Adrenal gland (tissue), 12 donors: Measurements from ENCODE around the gene LRPAP1. TPM values are rescaled to one million over a fixed set of nuclear protein-coding genes. Genes with fewer than 3 reads are reported as not detected.

Source experiments
- DNase-seq, 7 donors: peaks; one replicate each; pipeline ENCODE4 v3.0.0-alpha.2; 2019 to 2020
- H3K27ac ChIP-seq, 5 donors: fragments of 200-600 bp; sonication (generic) in 4 of 5; 1 replicate in 3 of 5; 2 replicates in 2 of 5; pipeline versions ENCODE4 v1.5.1 to v1.8.0; 2016 to 2020; ENCODE audit warnings: mild to moderate bottlenecking in 1 of 5
- H3K27me3 ChIP-seq: fragments of 200-600 bp; 2 replicates; pipeline ENCODE4 v1.8.0; 2021
- H3K36me3 ChIP-seq, 2 donors: fragments of 200-600 bp; replicated peaks in 1 of 2; 1 replicate in 1 of 2; 2 replicates in 1 of 2; pipeline versions ENCODE4 v1.5.1 to v1.8.0; 2018 to 2022
- H3K4me1 ChIP-seq, 2 donors: fragments of 200-600 bp; replicated peaks in 1 of 2; 1 replicate in 1 of 2; 2 replicates in 1 of 2; pipeline versions ENCODE4 v1.5.1 to v1.8.0; 2018 to 2021
- H3K4me3 ChIP-seq, 4 donors: fragments of 200-600 bp; sonication (generic) in 3 of 4; one replicate each; pipeline ENCODE4 v1.5.1; 2016 to 2018
- H3K9me3 ChIP-seq, 3 donors: fragments of 200-600 bp; sonication (generic) in 1 of 3; replicated peaks in 1 of 3; 1 replicate in 2 of 3; 2 replicates in 1 of 3; pipeline versions ENCODE4 v1.5.1 to v1.8.0; 2016 to 2021
- POLR2A ChIP-seq, 2 donors: fragments of 450-650 bp; IDR thresholded peaks; one replicate each; pipeline ENCODE4 v1.6.1; 2017; ENCODE audit warnings: antibody characterized with exemption in 2 of 2, mild to moderate bottlenecking in 2 of 2, moderate library complexity in 1 of 2
- WGBS, 4 donors: extraction: QIAGEN DNeasy Blood & Tissue Kit in 2 of 4; methylation state at CpG; one replicate each; pipeline versions ENCODE4 v1.1.5 to v1.1.7; 2013 to 2017; 5-methylcytosine and 5-hydroxymethylcytosine counted together
- intact Hi-C, 2 donors: fragments of 100-400 bp; cut with DNase I; formaldehyde crosslinking; loops; one replicate each; pipeline versions ENCODE4 v1.14.1 to v1.15.0; 2022 to 2023
- polyA plus RNA-seq, 3 donors: library from polyadenylated mRNA; stranded (reverse); fragments of 200-250 nt in 2 of 3; fragments of 350-450 nt in 1 of 3; fragmentation: Illumina TruSeq in 1 of 3; extraction: RNeasy Lipid Tissue Mini Kit (QIAGEN cat#74804) in 1 of 3; gene quantifications; one replicate each; pipeline ENCODE4 v1.2.3, GENCODE V29; 2013 to 2014
- total RNA-seq, 9 donors: library from RNA; depleted of rRNA in 4 of 9; stranded (reverse); fragments of >200 nt in 4 of 9; fragments of 120-200 nt in 1 of 9; fragmentation: NEBNext Ultra II Directional in 1 of 9; extraction: Animal tissue kit (Norgen Biotek cat#: 25700) in 1 of 9; gene quantifications; one replicate each; pipeline versions ENCODE4 v1.1.0 to v1.2.4, GENCODE V29; 2013 to 2023
- TF ChIP-seq, protein P1 (sequence below), 6 experiments: fragments of 450-650 bp in 4 of 6; fragments of 200-600 bp in 2 of 6; sonication (generic) in 1 of 6; IDR thresholded peaks; 1 replicate in 5 of 6; 2 replicates in 1 of 6; pipeline versions ENCODE4 v1.5.1 to v1.8.0; 2016 to 2021; ENCODE audit warnings: antibody characterized with exemption in 6 of 6, mild to moderate bottlenecking in 2 of 6, moderate library complexity in 1 of 6
- donor health status: healthy with polysubstance abuse.
- donor health status: Bipolar disorder and iron deficiency.
- donor health status: DM: yes; HTN: yes; CAD: no.
- donor health status: DM: no; HTN: no; CAD: no.
- donor health status: DM: no; HTN: no; CAD: no.
- donor health status: DM: yes; HTN: yes; CAD: no.

Gene LRPAP1
- total and polyA plus RNA-seq, 12 donors, result 32.9 to 309 (median 188) TPM

DNA sequence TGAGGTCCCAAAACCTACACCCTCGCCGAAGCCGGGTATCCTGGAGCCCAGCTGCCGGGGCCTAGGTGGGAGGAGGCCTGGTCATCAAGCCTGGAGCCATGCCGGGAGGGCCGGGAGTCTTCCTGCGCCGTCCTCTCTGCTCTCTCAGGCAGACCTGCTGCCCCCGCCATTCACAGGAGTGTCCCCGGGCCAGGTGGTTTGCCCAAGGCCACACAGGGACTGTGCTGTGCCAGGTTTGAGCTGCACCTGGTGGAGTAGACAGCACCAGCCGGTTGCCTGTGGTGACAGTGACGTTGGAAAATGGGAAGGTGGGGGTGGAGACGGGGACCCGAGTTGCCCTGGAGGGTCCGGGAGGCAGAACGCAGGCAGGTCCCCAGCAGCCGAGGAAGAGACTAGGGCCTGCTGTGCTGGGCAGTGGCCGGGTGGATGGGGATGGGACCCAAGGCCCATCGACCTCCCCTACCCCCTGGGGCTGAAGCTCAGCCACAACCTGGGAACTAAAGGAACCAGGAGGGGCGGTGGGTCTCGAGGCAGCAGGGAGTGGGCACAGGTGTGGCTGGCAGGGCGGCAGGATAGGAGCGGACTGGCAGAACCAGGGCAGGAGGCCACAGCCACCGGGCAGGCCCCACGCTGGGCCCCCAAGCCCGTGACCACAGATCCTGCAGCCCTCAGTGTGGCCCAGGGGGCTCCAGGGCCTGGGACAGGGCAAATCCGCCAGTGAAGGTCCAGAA is 59.6 kb downstream of the LRPAP1 start:
- intact Hi-C loops, result no loop called here
- no peak overlapping the region for H3K27ac ChIP-seq
- H3K4me1 ChIP-seq, result no peaks in the 10 kb centered on the region
- no peaks in the 10 kb centered on the region for H3K27me3 ChIP-seq
- no peaks in the 10 kb centered on the region for H3K36me3 ChIP-seq
- H3K4me3 ChIP-seq, result no peak overlapping the region
- no peaks in the 10 kb centered on the region for H3K9me3 ChIP-seq
- 84 to 92% (median 89%) methylated on average over 9 to 27 of the region's 27 CpGs for WGBS, 4 donors
- no peak for DNase-seq
- TF ChIP-seq, protein P1, sequence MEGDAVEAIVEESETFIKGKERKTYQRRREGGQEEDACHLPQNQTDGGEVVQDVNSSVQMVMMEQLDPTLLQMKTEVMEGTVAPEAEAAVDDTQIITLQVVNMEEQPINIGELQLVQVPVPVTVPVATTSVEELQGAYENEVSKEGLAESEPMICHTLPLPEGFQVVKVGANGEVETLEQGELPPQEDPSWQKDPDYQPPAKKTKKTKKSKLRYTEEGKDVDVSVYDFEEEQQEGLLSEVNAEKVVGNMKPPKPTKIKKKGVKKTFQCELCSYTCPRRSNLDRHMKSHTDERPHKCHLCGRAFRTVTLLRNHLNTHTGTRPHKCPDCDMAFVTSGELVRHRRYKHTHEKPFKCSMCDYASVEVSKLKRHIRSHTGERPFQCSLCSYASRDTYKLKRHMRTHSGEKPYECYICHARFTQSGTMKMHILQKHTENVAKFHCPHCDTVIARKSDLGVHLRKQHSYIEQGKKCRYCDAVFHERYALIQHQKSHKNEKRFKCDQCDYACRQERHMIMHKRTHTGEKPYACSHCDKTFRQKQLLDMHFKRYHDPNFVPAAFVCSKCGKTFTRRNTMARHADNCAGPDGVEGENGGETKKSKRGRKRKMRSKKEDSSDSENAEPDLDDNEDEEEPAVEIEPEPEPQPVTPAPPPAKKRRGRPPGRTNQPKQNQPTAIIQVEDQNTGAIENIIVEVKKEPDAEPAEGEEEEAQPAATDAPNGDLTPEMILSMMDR (IDR thresholded peaks at IDR 0.05), result no peak
- no peak for TF ChIP-seq POLR2A (IDR thresholded peaks at IDR 0.05)

DNA sequence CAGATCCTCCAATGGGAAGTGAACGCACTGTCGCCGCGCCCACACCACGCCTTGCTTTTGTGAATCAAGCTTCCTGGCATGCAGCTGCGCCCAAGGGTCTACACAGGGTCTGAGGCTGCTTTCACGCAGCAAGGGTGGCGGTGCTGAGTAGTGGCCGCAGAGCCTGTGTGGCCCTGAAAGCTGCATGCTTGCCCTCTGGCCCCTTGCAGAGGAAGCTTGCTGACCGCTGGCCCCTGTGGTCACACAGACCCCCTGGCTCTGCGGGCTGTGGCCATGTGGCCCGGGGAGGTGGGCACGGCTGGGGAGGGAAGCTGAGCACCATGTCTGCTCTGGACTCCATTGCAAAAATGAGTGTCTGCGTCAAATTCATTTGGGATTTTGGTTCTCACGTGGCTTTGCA is 60.3 kb downstream of the LRPAP1 start:
- WGBS, 4 donors, result 86 to 92% (median 91%) methylated on average over 4 to 15 of the region's 15 CpGs
- Histone ChIP-seq H3K27ac (no peak overlapping the region), H3K4me3 (no peak overlapping the region), H3K27me3 (no peaks in the 10 kb centered on the region), H3K36me3 (no peaks in the 10 kb centered on the region), H3K9me3 (no peaks in the 10 kb centered on the region), H3K4me1 (no peaks in the 10 kb centered on the region)
- TF ChIP-seq, protein P1 (IDR thresholded peaks at IDR 0.05), result no peak
- no peak for TF ChIP-seq POLR2A (IDR thresholded peaks at IDR 0.05)
- intact Hi-C loops, result no loop called here
- DNase-seq, result no peak

DNA sequence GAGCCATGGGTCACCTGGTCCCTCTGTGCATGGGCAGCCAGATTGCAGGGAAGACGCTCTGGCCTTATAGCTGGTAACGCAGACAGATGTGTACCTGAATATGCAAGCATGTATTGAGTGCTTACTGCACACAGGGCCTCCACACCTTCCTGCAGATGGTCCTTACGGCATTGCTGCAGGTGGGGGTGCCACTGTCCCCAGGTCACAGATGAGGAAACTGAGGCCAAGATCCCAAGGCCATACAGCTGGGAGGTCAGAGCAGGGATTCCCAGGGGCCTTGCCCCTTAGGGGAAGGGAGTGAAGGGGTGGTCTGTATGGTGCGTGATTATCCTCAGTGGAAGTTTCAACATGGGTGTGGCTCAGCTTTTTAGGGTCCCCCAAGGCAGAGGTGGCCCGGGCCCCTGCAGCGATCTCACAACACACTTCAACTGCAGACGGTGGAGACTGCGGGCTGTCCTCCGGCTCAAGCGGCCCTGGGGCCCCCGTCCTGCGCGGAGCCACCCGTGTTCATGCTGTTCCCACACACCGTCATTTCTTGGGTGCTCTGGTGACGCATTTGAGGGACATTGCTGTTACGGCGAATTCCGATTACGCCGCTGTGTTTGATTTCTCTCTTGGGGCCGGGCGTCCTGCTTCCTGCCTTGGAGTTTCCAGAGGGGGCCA is 61.0 kb downstream of the LRPAP1 start:
- H3K36me3 ChIP-seq, result no peaks in the 10 kb centered on the region
- DNase-seq, result no peak
- TF ChIP-seq POLR2A (IDR thresholded peaks at IDR 0.05), result no peak
- TF ChIP-seq, protein P1 (IDR thresholded peaks at IDR 0.05), result no peak
- H3K27me3 ChIP-seq, result no peaks in the 10 kb centered on the region
- H3K9me3 ChIP-seq, result no peaks in the 10 kb centered on the region
- no peak overlapping the region for H3K27ac ChIP-seq
- WGBS, 4 donors, result 92 to 100% (median 95%) methylated on average over 6 to 23 of the region's 23 CpGs
- H3K4me3 ChIP-seq, result no peak overlapping the region
- intact Hi-C loops, result no loop called here
- no peaks in the 10 kb centered on the region for H3K4me1 ChIP-seq

DNA sequence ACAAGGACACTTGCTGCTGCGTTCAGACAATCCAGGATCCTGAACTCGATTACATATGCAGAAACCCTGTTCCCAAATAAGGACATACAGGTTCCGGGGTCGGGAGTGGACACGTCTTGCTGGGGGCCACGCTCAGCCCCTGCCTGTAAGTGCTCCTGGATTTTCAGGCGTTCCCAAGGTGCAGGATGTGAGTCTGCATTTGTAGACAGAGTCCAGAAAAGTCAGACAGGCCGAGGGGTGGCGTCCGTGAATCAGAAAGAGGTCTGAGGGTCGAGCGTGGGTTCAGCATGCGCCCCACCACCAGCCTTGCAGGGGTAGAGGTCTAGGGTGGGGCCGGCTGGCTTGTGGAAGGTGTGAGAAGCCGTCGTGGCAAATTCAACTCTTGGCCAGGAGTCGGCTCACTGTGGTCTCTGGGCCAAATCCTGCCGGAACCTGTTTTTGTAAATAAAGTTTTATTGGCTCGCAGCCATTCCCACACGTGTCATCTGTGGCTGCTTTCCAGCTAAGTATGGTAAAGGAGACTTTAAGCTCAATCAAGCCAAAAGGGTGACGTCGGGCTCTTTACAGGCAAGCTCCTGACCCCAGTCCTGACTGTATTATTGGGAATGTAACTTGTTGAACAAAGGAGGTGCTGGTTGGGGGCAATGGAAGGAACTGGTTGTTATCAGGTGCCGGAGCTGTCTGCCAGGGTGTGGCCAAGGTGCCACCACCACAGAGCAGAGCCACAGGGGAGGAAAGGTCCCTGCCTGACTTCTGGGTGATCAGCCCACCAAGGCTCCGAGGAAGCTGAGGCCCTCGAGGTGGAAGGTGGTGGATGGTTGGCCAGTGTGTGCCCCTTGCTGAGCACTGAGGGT is 61.8 kb downstream of the LRPAP1 start:
- H3K27me3 ChIP-seq, result no peaks in the 10 kb centered on the region
- no peaks in the 10 kb centered on the region for H3K36me3 ChIP-seq
- no peak overlapping the region for H3K4me3 ChIP-seq
- WGBS, 4 donors, result 73 to 80% (median 77%) methylated on average over 23 to 25 of the region's 25 CpGs
- H3K9me3 ChIP-seq, result no peaks in the 10 kb centered on the region
- no peak overlapping the region for H3K27ac ChIP-seq
- no peaks in the 10 kb centered on the region for H3K4me1 ChIP-seq
- TF ChIP-seq, protein P1 (IDR thresholded peaks at IDR 0.05), result no peak
- no peak for TF ChIP-seq POLR2A (IDR thresholded peaks at IDR 0.05)
- DNase-seq, result no peak
- intact Hi-C loops, result no loop called here
